Measurements from ENCODE around the gene PSMG4.
A peak's percentile ranks its signal among the peaks of the same experiment; 100 is the strongest.

PSMG4 gene

DNA sequence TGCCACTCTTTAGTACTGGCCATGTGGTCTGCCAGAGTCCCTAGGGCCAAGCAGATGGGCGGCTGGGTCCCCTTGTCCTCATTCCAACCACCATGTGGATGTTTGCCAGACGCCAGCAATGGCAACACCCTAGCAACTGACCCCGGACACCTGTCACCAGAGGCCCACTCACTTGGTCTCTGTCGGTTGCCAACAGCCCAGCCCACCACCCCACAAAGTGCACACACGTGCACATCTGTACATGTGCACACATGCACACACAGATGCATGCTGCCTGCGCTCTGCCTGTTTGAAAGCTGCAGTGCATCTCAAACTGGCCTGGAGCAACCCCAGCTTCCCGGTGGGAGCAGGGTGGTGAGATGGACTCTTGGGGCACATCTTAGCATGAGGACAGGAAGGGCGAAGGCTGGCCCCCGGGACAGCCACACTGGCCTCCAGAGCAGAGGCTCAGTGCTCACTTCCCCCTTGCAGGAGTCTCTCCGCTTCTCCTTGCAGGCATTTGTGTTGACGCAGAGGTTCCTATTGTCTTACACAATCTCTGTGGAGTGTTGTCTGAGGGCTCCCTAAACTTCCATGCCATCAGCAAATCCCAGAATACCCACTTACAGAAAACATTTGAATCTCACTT is 54.0 kb downstream of the PSMG4 start:
- TF ChIP-seq, protein P1, sequence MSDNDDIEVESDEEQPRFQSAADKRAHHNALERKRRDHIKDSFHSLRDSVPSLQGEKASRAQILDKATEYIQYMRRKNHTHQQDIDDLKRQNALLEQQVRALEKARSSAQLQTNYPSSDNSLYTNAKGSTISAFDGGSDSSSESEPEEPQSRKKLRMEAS (IDR thresholded peaks at IDR 0.05; ENCODE audit: low read depth, low read length), result no peak
- TF ChIP-seq POLR2A (IDR thresholded peaks at IDR 0.05; ENCODE audit: extremely low read depth, insufficient read length) (no peak), MYC (IDR thresholded peaks at IDR 0.05; ENCODE audit: low read depth, low read length) (no peak), CTCF (IDR thresholded peaks at IDR 0.05; ENCODE audit: low read depth, low read length) (no peak)
- DNase-seq (ENCODE audit: low read depth), result peak; percentile 14
- no peak overlapping the region for H3K4me3 ChIP-seq (ENCODE audit: low read depth, low read length)

- no peak for DNase-seq (ENCODE audit: low read depth)
These were observed 55.4 kb downstream of the PSMG4 start for GRCh38 chr6:3314176-3314575.

DNA sequence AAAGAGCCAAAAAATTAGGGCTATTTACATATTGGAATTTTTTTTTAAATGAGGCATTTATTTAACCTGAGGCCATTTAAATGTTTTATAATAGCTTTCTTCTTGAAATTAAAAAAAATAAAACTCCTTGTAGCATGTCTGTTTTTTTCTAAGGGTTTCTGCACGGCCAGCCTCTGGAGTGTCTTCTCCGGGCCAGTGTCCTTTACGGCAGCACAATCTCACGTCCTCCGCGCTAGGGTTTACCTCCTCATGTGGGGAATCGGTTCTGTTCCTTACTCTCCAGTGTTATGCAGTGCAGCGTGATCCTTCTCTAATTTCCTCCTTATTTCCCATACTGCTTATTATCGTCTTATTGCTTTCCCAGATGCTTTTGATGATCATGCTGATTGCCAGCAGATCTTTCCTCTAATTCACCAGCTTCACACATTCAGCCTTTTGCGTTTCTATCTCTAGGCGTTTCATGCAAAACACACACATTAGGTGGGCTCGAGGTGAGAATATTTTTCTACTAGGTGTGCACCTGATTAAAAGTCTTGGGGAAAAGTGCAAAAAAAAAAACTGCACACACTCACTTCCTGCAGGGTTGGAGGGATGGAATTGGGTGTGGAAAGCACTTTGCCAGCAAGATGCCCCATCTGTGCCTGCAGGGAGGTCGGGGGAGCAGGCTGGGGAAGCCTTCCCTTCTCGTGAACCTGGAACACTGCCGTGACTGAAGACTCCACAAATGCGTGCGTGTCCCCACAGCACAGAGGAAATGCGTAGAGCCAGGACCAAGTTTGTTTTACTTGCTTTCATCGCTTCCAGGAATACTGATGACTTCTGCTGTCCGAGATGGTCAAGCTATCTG is 56.1 kb downstream of the PSMG4 start:
- TF ChIP-seq CTCF (IDR thresholded peaks at IDR 0.05; ENCODE audit: low read depth, low read length), result no peak
- TF ChIP-seq, protein P1 (IDR thresholded peaks at IDR 0.05; ENCODE audit: low read depth, low read length), result no peak
- TF ChIP-seq POLR2A (IDR thresholded peaks at IDR 0.05; ENCODE audit: extremely low read depth, insufficient read length), result no peak
- no peak for TF ChIP-seq MYC (IDR thresholded peaks at IDR 0.05; ENCODE audit: low read depth, low read length)
- DNase-seq (ENCODE audit: low read depth), result no peak
- H3K4me3 ChIP-seq (ENCODE audit: low read depth, low read length), result no peak overlapping the region

More at GRCh38 chr6:3314176-3314575, 55.4 kb downstream of the PSMG4 start:
- H3K4me3 ChIP-seq (ENCODE audit: low read depth, low read length), result no peak overlapping the region
- TF ChIP-seq CTCF (IDR thresholded peaks at IDR 0.05; ENCODE audit: low read depth, low read length), result no peak
- no peak for TF ChIP-seq POLR2A (IDR thresholded peaks at IDR 0.05; ENCODE audit: extremely low read depth, insufficient read length)
- TF ChIP-seq, protein P1 (IDR thresholded peaks at IDR 0.05; ENCODE audit: low read depth, low read length), result no peak
- no peak for TF ChIP-seq MYC (IDR thresholded peaks at IDR 0.05; ENCODE audit: low read depth, low read length)

DNA sequence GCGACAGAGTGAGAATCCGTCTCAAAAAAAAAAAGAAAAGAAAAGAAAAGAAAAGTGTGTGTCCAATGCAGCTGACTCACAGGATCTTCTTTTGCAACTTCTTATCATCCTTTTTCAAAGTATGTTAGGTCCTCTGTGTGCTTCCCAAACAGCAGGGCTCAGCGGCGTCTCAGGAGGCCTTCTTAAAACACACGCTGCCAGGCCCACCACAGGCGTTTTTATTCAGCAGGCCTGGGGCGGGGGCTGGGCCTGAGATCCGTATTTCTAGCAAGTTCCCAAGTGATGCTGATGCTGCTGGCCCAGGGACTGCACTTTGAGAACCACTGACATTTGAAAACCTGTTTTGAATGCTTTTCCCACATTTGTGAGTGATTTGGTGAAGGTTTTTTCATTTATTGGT is 57.1 kb downstream of the PSMG4 start:
- no peak for DNase-seq (ENCODE audit: low read depth)
- H3K4me3 ChIP-seq (ENCODE audit: low read depth, low read length), result no peak overlapping the region
- TF ChIP-seq CTCF (IDR thresholded peaks at IDR 0.05; ENCODE audit: low read depth, low read length), result no peak
- TF ChIP-seq MYC (IDR thresholded peaks at IDR 0.05; ENCODE audit: low read depth, low read length), result no peak
- TF ChIP-seq POLR2A (IDR thresholded peaks at IDR 0.05; ENCODE audit: extremely low read depth, insufficient read length), result no peak
- TF ChIP-seq, protein P1 (IDR thresholded peaks at IDR 0.05; ENCODE audit: low read depth, low read length), result no peak

GRCh38 chr6:3316331-3316730 is 57.6 kb downstream of the PSMG4 start:
- H3K4me3 ChIP-seq (ENCODE audit: low read depth, low read length), result no peak overlapping the region
- no peak for TF ChIP-seq MYC (IDR thresholded peaks at IDR 0.05; ENCODE audit: low read depth, low read length)
- DNase-seq (ENCODE audit: low read depth), result no peak

GRCh38 chr6:3316818-3317217 is 58.1 kb downstream of the PSMG4 start:
- TF ChIP-seq POLR2A (IDR thresholded peaks at IDR 0.05; ENCODE audit: extremely low read depth, insufficient read length) (no peak), MYC (IDR thresholded peaks at IDR 0.05; ENCODE audit: low read depth, low read length) (no peak)
- TF ChIP-seq, protein P1 (IDR thresholded peaks at IDR 0.05; ENCODE audit: low read depth, low read length), result no peak
- no peak for DNase-seq (ENCODE audit: low read depth)
- no peak overlapping the region for H3K4me3 ChIP-seq (ENCODE audit: low read depth, low read length)

Data from NB4 (cell line).